Omental fat pad (tissue), 4 donors: ENCODE measurements around the gene SPAG9. TPM values are rescaled to one million over a fixed set of nuclear protein-coding genes. Genes with fewer than 3 reads are reported as not detected.

ENCODE experiments used
- ATAC-seq: fragments of 150-250 bp; one replicate; pipeline ENCODE4 v1.9.1; 2016; ENCODE audit warnings: mild to moderate bottlenecking, moderate library complexity; ENCODE audit not compliant: low FRiP score
- DNase-seq: peaks from one replicate; pipeline ENCODE4 v3.0.0-alpha.2; 2019; ENCODE audit warnings: low spot score
- total RNA-seq, 4 donors: library from RNA; depleted of rRNA; stranded (reverse); fragments of >200 nt; gene quantifications; one replicate each; pipeline ENCODE4 v1.1.0, GENCODE V29; 2016
- TF ChIP-seq, protein P1 (sequence below), 3 donors: fragments of 450-650 bp; IDR thresholded peaks; one replicate each; pipeline ENCODE4 v1.5.1; 2016 to 2017; ENCODE audit warnings: antibody characterized with exemption in 3 of 3, mild to moderate bottlenecking in 3 of 3, moderate library complexity in 2 of 3

The SPAG9 gene
- total RNA-seq, 4 donors from 2014 or later, result 117 to 197 (median 138) TPM

DNA sequence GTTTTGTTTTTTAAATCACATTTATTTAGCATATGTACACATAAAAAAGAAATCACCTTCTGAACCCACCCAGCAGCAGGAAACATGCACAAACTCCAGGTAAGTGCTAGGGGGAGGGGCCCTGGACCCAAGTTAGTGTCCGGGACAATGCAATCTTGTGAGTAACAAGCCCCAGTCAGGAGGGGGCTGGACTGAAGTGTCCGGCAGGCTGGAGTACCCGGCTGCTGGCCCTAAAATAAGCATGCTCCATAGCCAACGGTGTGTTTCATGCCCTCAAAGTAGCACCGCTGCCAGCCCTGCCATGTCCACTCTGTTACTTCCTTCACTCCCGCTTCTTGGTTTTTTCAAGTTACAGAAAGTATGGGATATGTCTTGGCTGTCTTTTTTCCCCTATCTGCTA is 102.1 kb downstream of the SPAG9 start:
- no peak for ATAC-seq
- TF ChIP-seq, protein P1, sequence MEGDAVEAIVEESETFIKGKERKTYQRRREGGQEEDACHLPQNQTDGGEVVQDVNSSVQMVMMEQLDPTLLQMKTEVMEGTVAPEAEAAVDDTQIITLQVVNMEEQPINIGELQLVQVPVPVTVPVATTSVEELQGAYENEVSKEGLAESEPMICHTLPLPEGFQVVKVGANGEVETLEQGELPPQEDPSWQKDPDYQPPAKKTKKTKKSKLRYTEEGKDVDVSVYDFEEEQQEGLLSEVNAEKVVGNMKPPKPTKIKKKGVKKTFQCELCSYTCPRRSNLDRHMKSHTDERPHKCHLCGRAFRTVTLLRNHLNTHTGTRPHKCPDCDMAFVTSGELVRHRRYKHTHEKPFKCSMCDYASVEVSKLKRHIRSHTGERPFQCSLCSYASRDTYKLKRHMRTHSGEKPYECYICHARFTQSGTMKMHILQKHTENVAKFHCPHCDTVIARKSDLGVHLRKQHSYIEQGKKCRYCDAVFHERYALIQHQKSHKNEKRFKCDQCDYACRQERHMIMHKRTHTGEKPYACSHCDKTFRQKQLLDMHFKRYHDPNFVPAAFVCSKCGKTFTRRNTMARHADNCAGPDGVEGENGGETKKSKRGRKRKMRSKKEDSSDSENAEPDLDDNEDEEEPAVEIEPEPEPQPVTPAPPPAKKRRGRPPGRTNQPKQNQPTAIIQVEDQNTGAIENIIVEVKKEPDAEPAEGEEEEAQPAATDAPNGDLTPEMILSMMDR (IDR thresholded peaks at IDR 0.05), result no peak
- DNase-seq, result no peak

DNA sequence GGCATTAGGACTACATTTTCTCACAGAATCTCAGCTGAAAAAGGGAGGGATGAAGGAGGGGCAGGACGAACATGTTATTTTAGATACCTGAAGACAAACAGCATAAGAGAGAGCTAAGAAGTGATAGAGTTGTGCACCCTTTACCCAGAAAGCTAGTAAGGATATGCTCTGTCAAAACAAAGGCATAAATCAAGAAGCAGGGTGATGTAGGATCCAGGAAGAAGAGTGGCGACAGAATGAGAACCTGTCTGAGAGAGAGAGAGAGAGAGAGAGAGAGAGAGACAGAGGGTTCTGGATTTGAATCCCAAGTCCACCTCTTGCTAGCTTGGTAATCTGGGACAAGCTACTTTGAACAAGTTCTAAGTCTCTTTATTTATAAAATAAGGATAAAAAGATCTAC is 103.4 kb downstream of the SPAG9 start:
- TF ChIP-seq, protein P1 (IDR thresholded peaks at IDR 0.05), result no peak
- no peak for ATAC-seq

DNA sequence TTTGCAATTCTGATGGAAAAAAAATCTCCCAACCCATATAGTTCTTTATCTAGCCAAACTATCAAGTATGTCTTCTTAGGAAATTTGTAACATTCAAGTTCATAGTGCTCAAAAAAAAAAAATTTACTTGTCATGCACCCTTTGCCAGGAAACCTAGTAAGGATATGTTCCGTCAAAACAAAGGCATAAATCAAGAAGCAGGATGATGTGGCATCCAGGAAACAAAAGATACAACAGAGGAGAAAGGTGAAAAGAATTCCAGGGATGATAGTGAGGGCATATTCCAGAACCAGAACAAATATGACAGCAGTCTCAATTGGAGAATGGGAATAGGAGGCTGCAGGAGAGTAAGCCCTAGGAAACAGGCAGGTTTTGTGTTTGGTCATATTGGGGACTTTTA is 104.6 kb downstream of the SPAG9 start:
- DNase-seq (no peak), ATAC-seq (no peak)
- TF ChIP-seq, protein P1 (IDR thresholded peaks at IDR 0.05), result no peak

More for the DNA sequence above, 103.4 kb downstream of the SPAG9 start:
- DNase-seq, result no peak

DNA sequence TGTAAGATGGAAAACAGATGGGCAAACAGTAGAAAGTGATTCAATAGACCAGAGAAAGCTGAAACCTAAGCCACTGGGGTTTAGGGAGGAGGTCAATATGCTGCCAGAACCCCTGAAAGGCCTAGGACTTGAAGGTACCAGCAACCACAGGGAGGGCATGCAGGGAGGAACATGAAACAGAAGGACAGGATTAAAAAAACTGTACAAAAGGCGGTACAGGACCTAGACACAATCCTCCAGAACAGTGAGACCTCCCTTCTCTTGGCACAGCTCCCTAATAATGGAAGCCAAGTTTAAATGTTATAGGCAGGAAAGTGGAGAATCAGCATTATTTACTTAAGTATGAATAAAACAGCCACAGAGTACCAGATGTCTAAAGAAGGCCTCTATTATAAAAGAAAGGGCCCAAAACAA is 105.5 kb downstream of the SPAG9 start:
- DNase-seq (no peak), ATAC-seq (no peak)
- TF ChIP-seq, protein P1 (IDR thresholded peaks at IDR 0.05), result no peak

DNA sequence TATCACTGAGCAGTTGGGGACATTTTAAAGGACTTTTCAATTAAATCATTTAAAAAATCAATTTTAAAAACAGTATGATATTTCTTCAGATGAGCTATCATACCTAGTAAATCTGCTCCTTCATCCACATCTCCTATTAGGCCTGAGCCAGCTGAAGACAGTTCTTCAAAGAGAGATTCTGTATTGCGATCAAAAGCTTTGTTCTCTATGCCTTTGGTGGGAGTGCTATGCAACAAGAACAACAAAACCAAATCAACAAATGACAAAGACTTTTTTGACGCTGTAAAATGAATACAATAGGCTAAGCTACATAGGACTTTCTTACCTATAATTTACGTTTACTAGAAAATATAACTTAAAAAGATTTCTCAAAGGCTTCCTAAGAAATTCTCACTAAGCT is 106.5 kb downstream of the SPAG9 start:
- ATAC-seq (no peak), DNase-seq (no peak)
- TF ChIP-seq, protein P1 (IDR thresholded peaks at IDR 0.05), result no peak

DNA sequence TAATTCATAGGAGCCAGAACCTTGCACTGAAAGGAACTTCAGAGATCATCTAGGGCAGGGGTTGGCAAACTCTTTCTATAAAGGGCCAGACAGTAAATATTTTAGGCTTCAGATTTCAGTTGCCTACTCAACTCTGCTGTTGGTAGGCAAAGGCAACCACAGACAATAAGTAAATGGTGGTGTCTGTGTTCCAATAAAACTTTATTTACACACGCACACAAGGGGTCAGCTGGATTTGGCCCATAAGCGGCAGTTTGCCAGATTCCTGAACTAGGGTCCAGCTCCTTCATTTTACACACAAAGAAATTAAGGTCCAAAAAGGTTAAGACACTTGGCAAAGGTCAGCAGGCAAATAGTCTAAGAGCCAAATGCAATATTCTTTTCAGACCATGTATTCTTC is 107.3 kb downstream of the SPAG9 start:
- ATAC-seq (no peak), DNase-seq (no peak)
- TF ChIP-seq, protein P1 (IDR thresholded peaks at IDR 0.05), result no peak

DNA sequence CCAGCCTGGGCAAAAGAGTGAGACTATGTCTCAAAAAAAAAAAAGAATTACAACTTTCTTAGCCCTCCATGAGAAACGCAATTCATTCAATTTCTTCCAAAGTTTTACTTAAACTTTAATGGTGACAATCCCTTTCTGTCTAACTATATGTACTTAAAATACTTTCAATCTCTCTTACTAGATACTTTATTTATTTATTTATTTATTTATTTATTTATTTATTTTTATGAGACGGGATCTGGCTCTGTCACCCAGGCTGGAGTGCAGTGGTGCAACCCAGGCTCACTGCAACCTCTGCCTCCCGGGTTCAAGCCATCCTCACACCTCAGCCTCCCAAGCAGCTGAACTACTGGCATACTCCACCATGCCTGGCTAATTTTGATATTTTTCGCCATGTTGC is 108.1 kb downstream of the SPAG9 start:
- TF ChIP-seq, protein P1 (IDR thresholded peaks at IDR 0.05), result no peak
- no peak for ATAC-seq

More for the DNA sequence above, 108.1 kb downstream of the SPAG9 start:
- no peak for DNase-seq
